ENCODE measurements around the gene PTPN1.
"Not testable (repeated sequence)": the region's sequence is repeated elsewhere in the genome, so short reads cannot be mapped to it uniquely, and the experiment has no call there.

The PTPN1 gene

GRCh38 chr20:50595988-50596693, 86.0 kb downstream of the PTPN1 start:
- no peak for DNase-seq

- DNase-seq, result no peak
These were observed 86.5 kb downstream of the PTPN1 start for GRCh38 chr20:50596694-50597021.

- DNase-seq, result no peak
These were observed 87.3 kb downstream of the PTPN1 start for GRCh38 chr20:50597406-50597969.

- DNase-seq, result no peak
These were observed 87.9 kb downstream of the PTPN1 start for GRCh38 chr20:50598074-50598473.

- not testable (repeated sequence) for DNase-seq
These were observed 88.6 kb downstream of the PTPN1 start for GRCh38 chr20:50598768-50599167.

GRCh38 chr20:50600281-50600895, 90.2 kb downstream of the PTPN1 start:
- no peak for DNase-seq

GRCh38 chr20:50601511-50602431, 91.6 kb downstream of the PTPN1 start:
- no peak for DNase-seq

- no peak for DNase-seq
These were observed 92.4 kb downstream of the PTPN1 start for GRCh38 chr20:50602432-50603088.

- DNase-seq, result no peak
These were observed 94.3 kb downstream of the PTPN1 start for GRCh38 chr20:50604451-50604850.

GRCh38 chr20:50605136-50605535, 95.0 kb downstream of the PTPN1 start:
- no peak for DNase-seq

GRCh38 chr20:50607436-50607835, 97.3 kb downstream of the PTPN1 start:
- no peak for DNase-seq

GRCh38 chr20:50607850-50608749, 97.9 kb downstream of the PTPN1 start:
- DNase-seq, result no peak

- DNase-seq, result no peak
These were observed 98.5 kb downstream of the PTPN1 start for GRCh38 chr20:50608750-50609104.

- DNase-seq, result no peak
These were observed 99.3 kb downstream of the PTPN1 start for GRCh38 chr20:50609438-50609989.

GRCh38 chr20:50610212-50610718, 100.1 kb downstream of the PTPN1 start:
- DNase-seq, result no peak

- no peak for DNase-seq
These were observed 101.1 kb downstream of the PTPN1 start for GRCh38 chr20:50611128-50611810.

GRCh38 chr20:50613438-50614169, 103.4 kb downstream of the PTPN1 start:
- no peak for DNase-seq

GRCh38 chr20:50615407-50615806, 105.2 kb downstream of the PTPN1 start:
- DNase-seq, result no peak

- no peak for DNase-seq
These were observed 106.8 kb downstream of the PTPN1 start for GRCh38 chr20:50617022-50617421.

GRCh38 chr20:50618537-50618936, 108.4 kb downstream of the PTPN1 start:
- no peak for DNase-seq
